H1 (cell line): Measurements from ENCODE around the gene PMFBP1. TPM values are rescaled to one million over a fixed set of nuclear protein-coding genes. Genes with fewer than 3 reads are reported as not detected.

Experiments used
- CTCF ChIA-PET: fragments of 300-600 bp; sonication (Branson Sonifier 250); formaldehyde crosslinking; loops from one replicate; lab custom pipeline; 2021; ENCODE audit not compliant: partially characterized antibody; lab: Charles Lee
- POLR2A ChIA-PET: fragments of 300-600 bp; sonication (Branson Sonifier 250); formaldehyde crosslinking; loops from one replicate; lab custom pipeline; 2021; ENCODE audit warnings: inconsistent platforms; ENCODE audit not compliant: partially characterized antibody; lab: Charles Lee
- DNase-seq, 2 experiments: peaks; one replicate each; pipeline versions ENCODE4 v3.0.0 to v3.0.0-alpha.2; 2010 to 2022; ENCODE audit warnings: low spot score in 2 of 2, low read depth in 1 of 2, mixed read lengths in 1 of 2
- FAIRE-seq: peaks from 2 replicates; lab custom pipeline; 2011; peaks lifted over from hg19 to GRCh38; lab: Jason Lieb, UNC
- H2AFZ ChIP-seq: 2 replicates; pipeline ENCODE4 v1.8.1; 2012; ENCODE audit warnings: low read length, inconsistent platforms
- H2AK5ac ChIP-seq: 2 replicates; pipeline ENCODE4 v1.6.1; 2013; ENCODE audit warnings: low read depth, low read length
- H2BK120ac ChIP-seq: replicated peaks from 2 replicates; pipeline ENCODE3; 2013; ENCODE audit warnings: low read depth, low read length, inconsistent platforms
- H2BK12ac ChIP-seq: 2 replicates; pipeline ENCODE4 v1.6.1; 2013; ENCODE audit warnings: low read depth, low read length
- H2BK15ac ChIP-seq: 2 replicates; pipeline ENCODE4 v1.6.1; 2013; ENCODE audit warnings: low read length
- H2BK20ac ChIP-seq: 2 replicates; pipeline ENCODE4 v1.6.1; 2013; ENCODE audit warnings: low read length
- H2BK5ac ChIP-seq: 2 replicates; pipeline ENCODE4 v1.6.1; 2013; ENCODE audit warnings: low read depth, low read length
- H3K14ac ChIP-seq: 2 replicates; pipeline ENCODE4 v1.6.1; 2013; ENCODE audit warnings: inconsistent platforms; ENCODE audit not compliant: insufficient read length
- H3K18ac ChIP-seq: 2 replicates; pipeline ENCODE4 v1.6.1; 2013; ENCODE audit warnings: low read length; ENCODE audit errors: extremely low read depth
- H3K23ac ChIP-seq: 2 replicates; pipeline ENCODE4 v1.6.1; 2013; ENCODE audit warnings: inconsistent platforms; ENCODE audit not compliant: insufficient read length
- H3K23me2 ChIP-seq: 2 replicates; pipeline ENCODE4 v1.6.1; 2013; ENCODE audit warnings: low read depth, low read length
- H3K27ac ChIP-seq: 2 replicates; pipeline ENCODE4 v1.6.1; 2011; ENCODE audit warnings: low read depth, low read length, inconsistent platforms
- H3K27me3 ChIP-seq, 4 experiments: replicated peaks in 1 of 4; 1 replicate in 1 of 4; 2 replicates in 3 of 4; pipeline versions ENCODE4 v1.6.1 to v1.8.1; 2011 to 2013; ENCODE audit warnings: low read length in 3 of 4, mild to moderate bottlenecking in 3 of 4, inconsistent platforms in 2 of 4, mixed read lengths in 2 of 4, moderate library complexity in 1 of 4; ENCODE audit not compliant: control insufficient read depth in 3 of 4, insufficient read depth in 3 of 4; ENCODE audit errors: extremely low read depth in 1 of 4
- H3K36me3 ChIP-seq, 4 experiments: 2 replicates each; pipeline versions ENCODE4 v1.6.1 to v1.8.1; 2011 to 2013; ENCODE audit warnings: mild to moderate bottlenecking in 4 of 4, low read length in 3 of 4, moderate library complexity in 2 of 4, control low read depth in 1 of 4, inconsistent platforms in 1 of 4; ENCODE audit not compliant: insufficient read depth in 4 of 4, control insufficient read depth in 2 of 4
- H3K4ac ChIP-seq: replicated peaks from 2 replicates; pipeline ENCODE3; 2013; ENCODE audit warnings: low read length, low read depth, mixed read lengths, inconsistent platforms; ENCODE audit not compliant: insufficient read length
- H3K4me1 ChIP-seq, 4 experiments: replicated peaks in 1 of 4; 1 replicate in 1 of 4; 2 replicates in 3 of 4; pipeline versions ENCODE4 v1.6.1 to v1.8.1; 2011 to 2013; ENCODE audit warnings: low read length in 3 of 4, inconsistent platforms in 2 of 4, mixed read lengths in 1 of 4; ENCODE audit not compliant: insufficient read depth in 4 of 4, control insufficient read depth in 3 of 4
- H3K4me2 ChIP-seq, 2 experiments: 2 replicates each; pipeline versions ENCODE4 v1.6.1 to v1.8.1; 2011 to 2013; ENCODE audit warnings: low read depth in 2 of 2, low read length in 2 of 2, control low read depth in 1 of 2, inconsistent platforms in 1 of 2, mild to moderate bottlenecking in 1 of 2; ENCODE audit not compliant: insufficient read depth in 1 of 2
- H3K4me3 ChIP-seq, 4 experiments: fragments of 200-600, 300-600 bp in 1 of 4; sonication (generic), shearing (Covaris generic), sonication (Bioruptor Twin) in 1 of 4; 2 replicates each; pipeline versions ENCODE4 v1.5.1 to v1.8.1; 2011 to 2016; ENCODE audit warnings: low read length in 4 of 4, low read depth in 3 of 4, control low read depth in 2 of 4, inconsistent platforms in 2 of 4, mild to moderate bottlenecking in 2 of 4, mixed read lengths in 1 of 4, moderate library complexity in 1 of 4; ENCODE audit not compliant: insufficient read depth in 2 of 4; ENCODE audit errors: extremely low read depth in 1 of 4
- H3K56ac ChIP-seq: replicated peaks from 2 replicates; pipeline ENCODE3; 2013; ENCODE audit warnings: low read depth, mild to moderate bottlenecking, mixed read lengths, low read length, inconsistent platforms; ENCODE audit not compliant: insufficient read length
- H3K79me1 ChIP-seq: 2 replicates; pipeline ENCODE4 v1.6.1; 2013; ENCODE audit warnings: low read depth, low read length, control low read depth
- H3K79me2 ChIP-seq, 2 experiments: 2 replicates each; pipeline versions ENCODE4 v1.6.1 to v1.8.1; 2012 to 2013; ENCODE audit warnings: low read length in 2 of 2, mild to moderate bottlenecking in 2 of 2, inconsistent platforms in 1 of 2; ENCODE audit not compliant: insufficient read depth in 2 of 2, control insufficient read depth in 1 of 2
- H3K9ac ChIP-seq, 4 experiments: replicated peaks in 1 of 4; 1 replicate in 1 of 4; 2 replicates in 3 of 4; pipeline versions ENCODE4 v1.6.1 to v1.8.1; 2011 to 2013; ENCODE audit warnings: low read depth in 3 of 4, low read length in 3 of 4, control low read depth in 2 of 4, mild to moderate bottlenecking in 2 of 4, moderate library complexity in 2 of 4, inconsistent platforms in 1 of 4; ENCODE audit errors: extremely low read depth in 1 of 4
- H3K9me3 ChIP-seq, 2 experiments: 2 replicates each; pipeline versions ENCODE4 v1.6.1 to v1.8.1; 2012 to 2013; ENCODE audit warnings: mild to moderate bottlenecking in 2 of 2, moderate library complexity in 2 of 2, control low read depth in 1 of 2, inconsistent platforms in 1 of 2, low read depth in 1 of 2, low read length in 1 of 2, mixed read lengths in 1 of 2; ENCODE audit not compliant: insufficient read depth in 2 of 2
- H4K20me1 ChIP-seq, 2 experiments: replicated peaks in 1 of 2; 2 replicates each; pipeline versions ENCODE3 to v1.8.1; 2011 to 2013; ENCODE audit warnings: inconsistent platforms in 2 of 2, low read length in 2 of 2, mild to moderate bottlenecking in 1 of 2; ENCODE audit not compliant: insufficient read depth in 2 of 2, control insufficient read depth in 1 of 2
- H4K5ac ChIP-seq: 2 replicates; pipeline ENCODE4 v1.6.1; 2013; ENCODE audit warnings: low read length, low read depth, mixed read lengths, inconsistent platforms; ENCODE audit not compliant: insufficient read length
- H4K8ac ChIP-seq: 2 replicates; pipeline ENCODE4 v1.8.0; 2013; ENCODE audit warnings: mild to moderate bottlenecking, moderate library complexity, low read length, inconsistent platforms; ENCODE audit not compliant: insufficient read depth; ENCODE audit errors: extremely low read depth
- H4K91ac ChIP-seq: replicated peaks from 2 replicates; pipeline ENCODE3; 2013; ENCODE audit warnings: low read length, mixed read lengths, inconsistent platforms; ENCODE audit not compliant: insufficient read length
- ASH2L ChIP-seq: fragments of 200-600, 300-600 bp; sonication (generic); IDR thresholded peaks from one replicate; pipeline ENCODE4 v1.7.1; 2017; ENCODE audit warnings: low read length
- BACH1 ChIP-seq: IDR thresholded peaks from 2 replicates; pipeline ENCODE4 v1.6.1; 2012; ENCODE audit warnings: low read length, improper control_type of control experiment
- CBX8 ChIP-seq: fragments of 300-800, 300-1000 bp; sonication (generic); IDR thresholded peaks from 2 replicates; pipeline ENCODE4 v1.7.1; 2016; ENCODE audit warnings: low read depth, low read length, borderline replicate concordance
- CHD2 ChIP-seq: IDR thresholded peaks from 2 replicates; pipeline ENCODE4 v1.6.1; 2012; ENCODE audit warnings: low read length, improper control_type of control experiment
- EGR1 ChIP-seq: IDR thresholded peaks from 2 replicates; pipeline ENCODE4 v1.6.1; 2011; ENCODE audit warnings: low read depth, low read length, borderline replicate concordance
- HDAC6 ChIP-seq: IDR thresholded peaks from one replicate; pipeline ENCODE4 v1.7.1; 2012; ENCODE audit warnings: low read depth, mild to moderate bottlenecking, inconsistent platforms, low read length, moderate library complexity
- RXRA ChIP-seq: IDR thresholded peaks from 2 replicates; pipeline ENCODE4 v1.6.1; 2011; ENCODE audit warnings: low read depth, mild to moderate bottlenecking, low read length, moderate library complexity; ENCODE audit not compliant: insufficient read depth
- SIX5 ChIP-seq: IDR thresholded peaks from 2 replicates; pipeline ENCODE4 v1.6.1; 2011; ENCODE audit warnings: mild to moderate bottlenecking, low read depth, low read length
- WGBS, 2 experiments: shearing (Covaris generic) in 1 of 2; methylation state at CpG; one replicate each; pipeline versions ENCODE4 v1.1.6 to v1.1.7; 2013 to 2015; ENCODE audit warnings: low lambda C conversion rate in 2 of 2, mixed read lengths in 2 of 2, inconsistent platforms in 1 of 2, low coverage in 1 of 2, missing lambda C conversion rate in 1 of 2; ENCODE audit not compliant: insufficient replicate concordance in 2 of 2, insufficient coverage in 1 of 2, insufficient read length in 1 of 2; ENCODE audit errors: extremely low coverage in 1 of 2, missing lambda C conversion rate in 1 of 2; 5-methylcytosine and 5-hydroxymethylcytosine counted together
- polyA plus RNA-seq, 7 experiments: library from polyadenylated mRNA; depleted of rRNA in 3 of 7; stranded (reverse) in 5 of 7; unstranded in 2 of 7; fragments of >200 nt in 5 of 7; fragments of 200-250 nt in 2 of 7; gene quantifications; 1 replicate in 5 of 7; 2 replicates in 1 of 7; 4 replicates in 1 of 7; pipeline versions ENCODE4 v1.2.1 to v1.2.3, GENCODE V29; 2011 to 2013; ENCODE audit warnings: missing spikeins in 2 of 7, mixed read lengths in 2 of 7
- total RNA-seq: library from RNA; stranded (reverse); fragmentation: NEBNext Ultra II Directional; extraction: Animal tissue kit (Norgen Biotek cat#: 25700); gene quantifications from 2 replicates; pipeline ENCODE4 v1.2.1, GENCODE V29; 2021
- TF ChIP-seq, protein P1 (sequence below), 3 experiments: IDR thresholded peaks; 1 replicate in 2 of 3; 2 replicates in 1 of 3; pipeline versions ENCODE4 v1.5.1 to v1.6.1; 2011; ENCODE audit warnings: low read length in 3 of 3, mild to moderate bottlenecking in 3 of 3, inconsistent platforms in 2 of 3, low read depth in 1 of 3, moderate library complexity in 1 of 3; ENCODE audit not compliant: insufficient read depth in 1 of 3; ENCODE audit errors: control extremely low read depth in 1 of 3

PMFBP1 gene
- total and polyA plus RNA-seq, 2 of the 8 experiments (the other 6 are each of a cell fraction or from before 2014, with no cell fraction given) = 0.32 to 1.6 TPM

DNA sequence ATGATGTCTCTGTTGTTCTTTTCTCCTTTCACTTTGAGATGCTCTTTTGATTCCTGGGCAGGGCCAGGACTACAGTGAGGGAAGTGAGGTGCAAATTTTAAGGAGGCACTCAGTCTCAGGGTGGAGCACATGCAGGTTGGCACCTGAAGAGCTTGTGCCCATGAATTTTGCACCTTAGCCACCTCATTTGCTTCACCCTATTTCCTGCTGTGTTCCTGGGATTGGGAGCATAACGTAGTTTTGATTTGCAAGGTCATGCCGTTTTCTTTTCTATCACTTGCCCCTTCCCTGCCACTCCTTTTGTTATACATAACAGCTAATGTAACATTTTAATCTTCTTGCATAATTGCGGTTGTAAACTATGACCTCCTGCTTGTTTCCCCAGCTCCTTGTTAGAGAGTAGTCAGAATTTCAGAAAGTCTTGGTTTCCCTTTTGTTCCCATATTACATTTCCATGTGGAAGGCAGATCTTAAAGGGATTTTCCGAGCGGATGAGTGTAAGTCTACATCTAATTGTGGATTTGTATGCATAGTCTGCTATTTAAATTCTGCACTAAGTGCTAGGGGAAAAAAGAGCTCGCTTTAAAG lies 9.8 kb downstream of the PMFBP1 start:
- Histone ChIP-seq H3K18ac (no peak overlapping the region), H3K4me2 (peak overlapping the region in 1 of 2 experiments; percentile 50; a peak in 3 of 4 replicates), H3K4ac (no peak overlapping the region), H4K20me1 (no peaks in the 10 kb centered on the region), H3K79me2 (no peaks in the 10 kb centered on the region), H3K4me3 (peak overlapping the region in 2 of 4 experiments; percentile 3 to 22; a peak in 1 of 8 replicates), H3K9me3 (no peaks in the 10 kb centered on the region), H3K4me1 (peaks cover 0 to 6% (median 5%) of the 10 kb centered on the region in 4 experiments; a peak in 4 of 7 replicates), H2BK12ac (no peak overlapping the region), H2BK15ac (no peak overlapping the region), H2AFZ (no peak overlapping the region), H3K36me3 (no peaks in the 10 kb centered on the region), H3K9ac (no peak overlapping the region), H2BK120ac (no peak overlapping the region), H4K91ac (no peak overlapping the region), H4K8ac (no peak overlapping the region), H3K14ac (no peak overlapping the region), H2BK5ac (no peak overlapping the region), H3K23ac (no peak overlapping the region), H3K56ac (no peak overlapping the region), H3K23me2 (no peaks in the 10 kb centered on the region), H3K27ac (no peak overlapping the region), H2AK5ac (no peak overlapping the region), H4K5ac (no peak overlapping the region), H3K79me1 (no peaks in the 10 kb centered on the region), H2BK20ac (no peak overlapping the region), H3K27me3 (no peaks in the 10 kb centered on the region)
- DNase-seq = no peak
- ChIA-PET POLR2A (interaction anchor here (0.9 kb wide), 1 partner anchor 12 kb away, joined by 3 read pairs; no protein-coding TSS in a partner anchor), CTCF (interaction anchor here (0.6 to 1.9 kb wide), 6 partner anchors 20 to 127 kb away, joined by 3 to 5 read pairs (median 3); no protein-coding TSS in a partner anchor)
- FAIRE-seq = peak; percentile 57
- WGBS, 2 experiments = 27% methylated on average over 6 of the region's 6 CpGs; no CpG with 5 or more reads in 1 of the 2 experiments
- TF ChIP-seq RXRA = no peak
- TF ChIP-seq SIX5 = no peak
- TF ChIP-seq CBX8 = no peak
- TF ChIP-seq CHD2 = no peak
- TF ChIP-seq, protein P1, sequence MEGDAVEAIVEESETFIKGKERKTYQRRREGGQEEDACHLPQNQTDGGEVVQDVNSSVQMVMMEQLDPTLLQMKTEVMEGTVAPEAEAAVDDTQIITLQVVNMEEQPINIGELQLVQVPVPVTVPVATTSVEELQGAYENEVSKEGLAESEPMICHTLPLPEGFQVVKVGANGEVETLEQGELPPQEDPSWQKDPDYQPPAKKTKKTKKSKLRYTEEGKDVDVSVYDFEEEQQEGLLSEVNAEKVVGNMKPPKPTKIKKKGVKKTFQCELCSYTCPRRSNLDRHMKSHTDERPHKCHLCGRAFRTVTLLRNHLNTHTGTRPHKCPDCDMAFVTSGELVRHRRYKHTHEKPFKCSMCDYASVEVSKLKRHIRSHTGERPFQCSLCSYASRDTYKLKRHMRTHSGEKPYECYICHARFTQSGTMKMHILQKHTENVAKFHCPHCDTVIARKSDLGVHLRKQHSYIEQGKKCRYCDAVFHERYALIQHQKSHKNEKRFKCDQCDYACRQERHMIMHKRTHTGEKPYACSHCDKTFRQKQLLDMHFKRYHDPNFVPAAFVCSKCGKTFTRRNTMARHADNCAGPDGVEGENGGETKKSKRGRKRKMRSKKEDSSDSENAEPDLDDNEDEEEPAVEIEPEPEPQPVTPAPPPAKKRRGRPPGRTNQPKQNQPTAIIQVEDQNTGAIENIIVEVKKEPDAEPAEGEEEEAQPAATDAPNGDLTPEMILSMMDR (IDR thresholded peaks at IDR 0.05; ENCODE audit: control extremely low read depth in 1 of 3, insufficient read depth in 1 of 3, low read depth in 1 of 3, low read length in 3 of 3) = no peak
- no peak for TF ChIP-seq BACH1
- TF ChIP-seq HDAC6 = no peak
- TF ChIP-seq EGR1 = no peak
- no peak for TF ChIP-seq ASH2L
